Panc1 (cell line): ENCODE data around the gene PEPD. TPM values are rescaled to one million over a fixed set of nuclear protein-coding genes. Genes with fewer than 3 reads are reported as not detected.

Source experiments
- ATAC-seq: fragments of 200-7000 bp; cut with Tn5 transposase; 2 replicates; pipeline ENCODE4 v1.9.1; 2020; ENCODE audit warnings: mild to moderate bottlenecking, moderate library complexity
- BruUV-seq: library from RNA; stranded (reverse); fragments of 400-500 nt; replicated peaks from 2 replicates; lab custom pipeline; 2021; lab: Mats Ljungman, UMichigan
- CTCF ChIA-PET: fragments of 300-600 bp; sonication (Branson Sonifier 250); formaldehyde crosslinking; loops from one replicate; lab custom pipeline; 2022; ENCODE audit warnings: antibody characterized with exemption; lab: Charles Lee
- POLR2A ChIA-PET: fragments of 300-600 bp; sonication (Branson Sonifier 250); formaldehyde crosslinking; loops from one replicate; lab custom pipeline; 2022; ENCODE audit warnings: antibody characterized with exemption; lab: Charles Lee
- DNase-seq: peaks from one replicate; pipeline ENCODE4 v3.0.0-alpha.2; 2010; ENCODE audit warnings: low read depth, low spot score
- H3K27ac ChIP-seq: 2 replicates; pipeline ENCODE4 v1.5.1; 2011; ENCODE audit warnings: mild to moderate bottlenecking, low read length, inconsistent platforms
- H3K27me3 ChIP-seq: fragments of 200-500 bp; sonication (Bioruptor generic); 2 replicates; pipeline ENCODE4 v1.6.0; 2014; ENCODE audit warnings: low read length, inconsistent platforms; ENCODE audit not compliant: control insufficient read depth, insufficient read depth
- H3K36me3 ChIP-seq: fragments of 200-500 bp; sonication (Bioruptor generic); 2 replicates; pipeline ENCODE4 v1.5.1; 2014; ENCODE audit warnings: inconsistent platforms, mild to moderate bottlenecking, low read length, moderate library complexity; ENCODE audit not compliant: control insufficient read depth, insufficient read depth
- H3K4me1 ChIP-seq: 2 replicates; pipeline ENCODE4 v1.5.1; 2011; ENCODE audit warnings: inconsistent platforms, mild to moderate bottlenecking, low read length, moderate library complexity; ENCODE audit not compliant: control insufficient read depth, insufficient read depth
- H3K4me3 ChIP-seq, 2 experiments: 2 replicates each; pipeline ENCODE4 v1.5.1; 2011 to 2012; ENCODE audit warnings: low read depth in 2 of 2, low read length in 2 of 2, mild to moderate bottlenecking in 2 of 2, inconsistent platforms in 1 of 2, moderate library complexity in 1 of 2
- H3K9me3 ChIP-seq: fragments of 200-500 bp; sonication (Bioruptor generic); 2 replicates; pipeline ENCODE4 v1.5.1; 2014; ENCODE audit warnings: low read depth, mild to moderate bottlenecking, inconsistent platforms, low read length, moderate library complexity; ENCODE audit not compliant: control insufficient read depth, insufficient read depth
- POLR2AphosphoS5 ChIP-seq: IDR thresholded peaks from 2 replicates; pipeline ENCODE4 v1.6.1; 2012; ENCODE audit warnings: mild to moderate bottlenecking, low read depth, low read length, moderate library complexity
- SIN3A ChIP-seq: IDR thresholded peaks from 2 replicates; pipeline ENCODE4 v1.6.1; 2012; ENCODE audit warnings: low read depth, mild to moderate bottlenecking, low read length, moderate library complexity, borderline replicate concordance; ENCODE audit not compliant: insufficient read depth
- TCF7L2 ChIP-seq: IDR thresholded peaks from 2 replicates; pipeline ENCODE4 v1.6.1; 2011; ENCODE audit warnings: mild to moderate bottlenecking, low read depth, low read length, inconsistent platforms
- in situ Hi-C: cut with HindIII; loops from 2 replicates; pipeline ENCODE4 v1.10.0; 2016; ENCODE audit warnings: low sequenced_read_pairs, low pct_unique_long_range_greater_than_20kb
- intact Hi-C: fragments of 100-400 bp; cut with micrococcal nuclease; formaldehyde crosslinking; loops from one replicate; pipeline ENCODE4 v1.10.0; 2022; ENCODE audit not compliant: unreplicated experiment
- total RNA-seq: library from RNA; stranded (reverse); gene quantifications from one replicate; pipeline ENCODE4 v1.2.1, GENCODE V29; 2021; ENCODE audit not compliant: unreplicated experiment
- TF ChIP-seq, protein P1 (sequence below): fragments of 450-650 bp; IDR thresholded peaks from 2 replicates; pipeline ENCODE4 v1.5.1; 2017; ENCODE audit warnings: mild to moderate bottlenecking
- TF ChIP-seq, protein P2 (sequence below), 2 experiments: IDR thresholded peaks; 2 replicates each; pipeline ENCODE4 v1.6.1; 2011 to 2012; ENCODE audit warnings: low read depth in 2 of 2, control low read depth in 1 of 2, low read length in 1 of 2, mild to moderate bottlenecking in 1 of 2, moderate library complexity in 1 of 2; ENCODE audit not compliant: insufficient read depth in 1 of 2

The PEPD gene
- total RNA-seq, 1 experiment from 2014 or later, result 102 TPM

DNA sequence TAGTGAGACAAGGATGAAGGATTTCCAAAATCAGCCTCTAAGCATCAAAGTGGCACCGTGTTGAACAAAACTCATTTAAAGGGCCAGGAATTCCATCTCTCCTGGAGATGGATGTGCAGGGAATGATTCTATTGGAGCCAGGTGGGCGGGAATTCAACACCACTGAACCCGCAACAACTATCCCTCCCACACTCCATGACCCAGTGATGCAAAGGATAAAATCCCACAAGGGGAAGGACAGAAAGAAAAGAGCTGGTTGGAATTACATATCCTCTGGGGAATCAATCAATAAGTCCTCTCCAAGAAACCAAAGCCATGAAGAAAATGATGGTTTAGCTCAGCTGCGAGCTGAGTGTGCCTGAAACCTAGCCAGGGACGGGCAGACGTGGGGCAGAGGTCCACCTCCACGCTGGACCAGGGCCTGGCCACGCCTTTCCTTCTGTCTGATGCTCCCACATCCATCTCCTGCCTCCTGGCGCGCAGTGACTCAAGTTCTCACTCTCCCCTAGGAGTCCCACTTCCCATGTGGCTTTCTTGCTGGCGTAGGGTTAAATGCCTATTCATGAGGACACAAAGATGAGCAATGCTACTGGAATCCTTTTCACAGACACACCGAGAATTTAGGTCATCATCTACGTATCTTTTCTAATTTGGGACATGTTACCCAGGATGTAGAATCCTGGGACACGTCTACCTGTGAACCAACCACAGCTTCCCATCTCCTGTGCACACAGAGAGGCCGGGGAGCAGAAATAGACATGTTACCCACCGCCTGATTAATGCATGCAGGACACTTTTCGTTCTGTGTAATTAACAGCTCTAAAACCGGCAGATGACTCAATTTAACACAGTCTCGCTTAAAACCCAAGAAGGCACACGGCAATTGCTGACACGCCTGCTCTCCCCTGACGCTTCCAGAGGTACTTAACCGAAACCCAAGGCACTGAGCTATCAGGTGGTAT is 48.6 kb downstream of the PEPD start:
- ChIA-PET CTCF (interaction anchor here (0.5 to 0.6 kb wide), 2 partner anchors 40 to 624 kb away, joined by 6 to 8 read pairs; no protein-coding TSS in a partner anchor), POLR2A (no interaction called here)
- in situ Hi-C loops (no loop called here), intact Hi-C loops (no loop called here)
- Histone ChIP-seq H3K36me3 (no peaks in the 10 kb centered on the region), H3K9me3 (no peaks in the 10 kb centered on the region), H3K27me3 (no peaks in the 10 kb centered on the region), H3K4me1 (no peaks in the 10 kb centered on the region), H3K4me3 (no peak overlapping the region), H3K27ac (no peak overlapping the region)
- DNase-seq (no peak), ATAC-seq (no peak)
- TF ChIP-seq POLR2AphosphoS5 (no peak), SIN3A (no peak), TCF7L2 (no peak)
- TF ChIP-seq, protein P1, sequence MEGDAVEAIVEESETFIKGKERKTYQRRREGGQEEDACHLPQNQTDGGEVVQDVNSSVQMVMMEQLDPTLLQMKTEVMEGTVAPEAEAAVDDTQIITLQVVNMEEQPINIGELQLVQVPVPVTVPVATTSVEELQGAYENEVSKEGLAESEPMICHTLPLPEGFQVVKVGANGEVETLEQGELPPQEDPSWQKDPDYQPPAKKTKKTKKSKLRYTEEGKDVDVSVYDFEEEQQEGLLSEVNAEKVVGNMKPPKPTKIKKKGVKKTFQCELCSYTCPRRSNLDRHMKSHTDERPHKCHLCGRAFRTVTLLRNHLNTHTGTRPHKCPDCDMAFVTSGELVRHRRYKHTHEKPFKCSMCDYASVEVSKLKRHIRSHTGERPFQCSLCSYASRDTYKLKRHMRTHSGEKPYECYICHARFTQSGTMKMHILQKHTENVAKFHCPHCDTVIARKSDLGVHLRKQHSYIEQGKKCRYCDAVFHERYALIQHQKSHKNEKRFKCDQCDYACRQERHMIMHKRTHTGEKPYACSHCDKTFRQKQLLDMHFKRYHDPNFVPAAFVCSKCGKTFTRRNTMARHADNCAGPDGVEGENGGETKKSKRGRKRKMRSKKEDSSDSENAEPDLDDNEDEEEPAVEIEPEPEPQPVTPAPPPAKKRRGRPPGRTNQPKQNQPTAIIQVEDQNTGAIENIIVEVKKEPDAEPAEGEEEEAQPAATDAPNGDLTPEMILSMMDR, result no peak
- TF ChIP-seq, protein P2, sequence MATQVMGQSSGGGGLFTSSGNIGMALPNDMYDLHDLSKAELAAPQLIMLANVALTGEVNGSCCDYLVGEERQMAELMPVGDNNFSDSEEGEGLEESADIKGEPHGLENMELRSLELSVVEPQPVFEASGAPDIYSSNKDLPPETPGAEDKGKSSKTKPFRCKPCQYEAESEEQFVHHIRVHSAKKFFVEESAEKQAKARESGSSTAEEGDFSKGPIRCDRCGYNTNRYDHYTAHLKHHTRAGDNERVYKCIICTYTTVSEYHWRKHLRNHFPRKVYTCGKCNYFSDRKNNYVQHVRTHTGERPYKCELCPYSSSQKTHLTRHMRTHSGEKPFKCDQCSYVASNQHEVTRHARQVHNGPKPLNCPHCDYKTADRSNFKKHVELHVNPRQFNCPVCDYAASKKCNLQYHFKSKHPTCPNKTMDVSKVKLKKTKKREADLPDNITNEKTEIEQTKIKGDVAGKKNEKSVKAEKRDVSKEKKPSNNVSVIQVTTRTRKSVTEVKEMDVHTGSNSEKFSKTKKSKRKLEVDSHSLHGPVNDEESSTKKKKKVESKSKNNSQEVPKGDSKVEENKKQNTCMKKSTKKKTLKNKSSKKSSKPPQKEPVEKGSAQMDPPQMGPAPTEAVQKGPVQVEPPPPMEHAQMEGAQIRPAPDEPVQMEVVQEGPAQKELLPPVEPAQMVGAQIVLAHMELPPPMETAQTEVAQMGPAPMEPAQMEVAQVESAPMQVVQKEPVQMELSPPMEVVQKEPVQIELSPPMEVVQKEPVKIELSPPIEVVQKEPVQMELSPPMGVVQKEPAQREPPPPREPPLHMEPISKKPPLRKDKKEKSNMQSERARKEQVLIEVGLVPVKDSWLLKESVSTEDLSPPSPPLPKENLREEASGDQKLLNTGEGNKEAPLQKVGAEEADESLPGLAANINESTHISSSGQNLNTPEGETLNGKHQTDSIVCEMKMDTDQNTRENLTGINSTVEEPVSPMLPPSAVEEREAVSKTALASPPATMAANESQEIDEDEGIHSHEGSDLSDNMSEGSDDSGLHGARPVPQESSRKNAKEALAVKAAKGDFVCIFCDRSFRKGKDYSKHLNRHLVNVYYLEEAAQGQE (IDR thresholded peaks at IDR 0.05; ENCODE audit: insufficient read depth in 1 of 2, low read depth in 2 of 2, low read length in 1 of 2), result no peak
- no TSS peak for BruUV-seq

DNA sequence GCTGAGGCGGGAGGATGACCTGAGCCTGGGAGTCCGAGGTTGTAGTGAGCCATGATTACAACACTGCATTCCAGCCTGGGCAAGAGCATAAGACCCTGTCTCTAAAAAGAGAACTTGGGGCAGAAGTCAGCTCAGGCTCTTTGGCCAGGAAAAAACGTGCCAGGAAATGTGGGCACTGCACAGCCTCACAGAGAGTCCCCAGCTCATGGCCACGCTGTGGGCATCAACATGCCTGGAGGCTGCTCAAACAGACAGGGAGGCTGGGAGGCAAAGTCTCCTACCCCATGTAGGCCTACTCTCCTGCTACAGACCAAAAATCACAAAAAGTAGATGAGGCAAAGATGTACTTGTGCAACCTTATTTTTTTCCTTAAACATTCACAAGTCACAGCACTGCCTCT is 49.4 kb downstream of the PEPD start:
- intact Hi-C loops (no loop called here), in situ Hi-C loops (no loop called here)
- Histone ChIP-seq H3K27me3 (no peaks in the 10 kb centered on the region), H3K9me3 (no peaks in the 10 kb centered on the region), H3K4me1 (no peaks in the 10 kb centered on the region), H3K4me3 (no peak overlapping the region), H3K36me3 (no peaks in the 10 kb centered on the region), H3K27ac (no peak overlapping the region)
- ChIA-PET POLR2A (no interaction called here), CTCF (interaction anchor here (0.6 kb wide), 1 partner anchor 114 kb away, joined by 3 read pairs; no protein-coding TSS in a partner anchor)
- no TSS peak for BruUV-seq
- ATAC-seq, result no peak
- no peak for DNase-seq
- TF ChIP-seq POLR2AphosphoS5, result no peak
- TF ChIP-seq TCF7L2, result no peak
- TF ChIP-seq, protein P2 (IDR thresholded peaks at IDR 0.05; ENCODE audit: insufficient read depth in 1 of 2, low read depth in 2 of 2, low read length in 1 of 2), result no peak
- TF ChIP-seq, protein P1, result no peak
- no peak for TF ChIP-seq SIN3A
